Anterior cingulate cortex (tissue), 58 donors: ENCODE data around the gene RAPH1.

Source experiments
- DNase-seq, 58 donors: peaks; one replicate each; lab custom pipeline; 2025; lab: John Stamatoyannopoulos, UW

RAPH1 gene

GRCh38 chr2:203500297-203500696, 34.8 kb downstream of the RAPH1 start:
- DNase-seq: no peak

- no peak for DNase-seq
These were observed 36.9 kb downstream of the RAPH1 start for GRCh38 chr2:203498161-203498560.

DNA sequence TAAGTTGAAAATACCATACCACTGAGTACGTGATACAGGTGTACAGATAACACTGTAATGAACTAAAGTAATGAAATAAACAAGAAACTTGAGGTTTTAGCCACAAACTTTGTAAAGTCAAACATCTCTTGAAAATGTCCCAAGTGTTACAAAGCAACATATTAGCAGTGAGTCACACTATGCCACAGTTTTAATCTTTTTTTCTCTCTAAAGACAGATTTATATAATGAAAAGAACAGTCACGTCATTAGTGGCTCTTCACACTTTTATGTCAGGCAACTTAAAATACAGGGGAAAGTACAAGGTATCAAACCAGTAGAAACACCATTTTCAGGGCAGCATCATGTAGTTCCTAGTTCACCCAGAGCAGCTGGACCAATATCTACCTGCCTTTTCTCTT, 42.1 kb downstream of the RAPH1 start:
- DNase-seq: no peak

GRCh38 chr2:203490391-203490790, 44.7 kb downstream of the RAPH1 start:
- no peak for DNase-seq

DNA sequence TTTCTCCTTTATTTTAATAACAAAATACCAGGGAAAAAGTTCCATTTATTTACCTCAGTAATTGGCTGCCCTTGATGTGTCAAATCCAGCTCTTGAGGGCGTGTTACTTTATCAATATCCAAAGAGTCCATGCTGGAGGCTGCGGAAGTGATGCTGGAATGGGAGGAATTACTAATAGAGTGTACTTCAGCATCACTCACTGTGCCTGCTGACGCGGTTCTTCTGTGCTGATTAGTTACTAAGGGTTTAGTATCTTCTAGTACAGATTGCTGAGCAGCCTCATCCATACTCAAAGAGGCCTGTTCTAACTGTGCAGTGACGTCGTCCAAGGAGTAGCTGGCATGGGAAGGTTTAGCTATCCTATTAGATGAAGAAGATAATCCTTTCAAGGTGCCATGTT, 45.6 kb downstream of the RAPH1 start:
- no peak for DNase-seq

DNA sequence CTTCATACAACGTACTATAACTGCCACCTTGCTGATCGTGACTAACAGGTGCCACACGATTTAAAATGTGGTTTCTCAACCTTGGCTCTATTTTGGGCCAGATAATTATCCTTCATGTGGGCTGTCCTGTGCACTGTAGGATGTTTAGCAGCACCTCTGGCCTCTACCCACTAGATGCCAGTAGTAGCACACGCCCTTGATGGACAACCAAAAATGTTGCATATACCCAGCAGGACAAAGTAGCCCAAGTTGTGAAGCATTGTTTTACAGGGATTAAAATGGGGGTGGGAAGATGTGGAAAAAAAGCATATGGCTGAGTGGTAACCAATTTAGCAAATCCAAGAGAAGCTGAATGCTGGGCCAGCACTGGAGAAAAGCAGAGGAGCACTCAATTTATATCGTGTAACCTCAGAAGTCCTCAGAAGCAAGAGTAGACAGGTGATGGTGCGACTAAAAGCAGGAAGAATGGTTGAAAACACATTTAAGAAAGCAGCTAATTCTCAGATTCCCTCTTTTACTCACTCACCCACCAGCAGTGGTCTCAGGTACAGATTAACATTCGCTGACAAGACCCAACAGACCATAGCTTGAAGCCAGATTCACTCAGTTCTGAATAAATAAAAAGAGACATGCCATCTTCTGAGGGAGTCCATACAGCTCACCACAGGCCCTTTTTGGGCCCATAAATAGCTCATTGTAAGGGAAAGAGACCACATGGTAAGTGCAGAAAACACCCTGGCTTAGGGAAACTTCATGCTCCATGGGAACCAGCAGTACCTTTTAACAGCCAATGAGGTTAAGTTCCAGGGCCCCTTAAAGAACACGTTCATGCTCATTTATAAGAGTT, 50.6 kb downstream of the RAPH1 start:
- peak in 19 of 58 donors; percentile 0 to 33 (median 3) for DNase-seq

GRCh38 chr2:203480623-203481022, 54.5 kb downstream of the RAPH1 start:
- DNase-seq: no peak

DNA sequence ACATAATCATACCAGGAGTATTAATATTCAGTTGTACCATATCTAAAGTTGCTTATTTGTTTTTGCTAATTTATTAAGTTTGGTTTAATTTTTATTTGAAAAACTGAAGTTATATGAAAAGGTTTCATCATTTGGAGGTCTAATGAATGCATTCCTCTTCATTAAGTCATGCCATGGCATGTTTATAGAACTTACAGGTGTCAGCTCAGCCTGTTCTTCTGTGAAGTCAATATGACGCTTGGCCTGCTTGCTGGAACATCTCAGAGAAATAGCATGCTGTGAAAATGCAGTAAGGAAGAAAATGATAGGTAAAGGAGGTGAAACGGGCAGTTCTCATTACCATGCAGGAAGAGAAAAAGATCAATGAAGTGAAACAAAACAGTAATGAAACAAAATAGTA, 58.2 kb downstream of the RAPH1 start:
- no peak for DNase-seq

DNA sequence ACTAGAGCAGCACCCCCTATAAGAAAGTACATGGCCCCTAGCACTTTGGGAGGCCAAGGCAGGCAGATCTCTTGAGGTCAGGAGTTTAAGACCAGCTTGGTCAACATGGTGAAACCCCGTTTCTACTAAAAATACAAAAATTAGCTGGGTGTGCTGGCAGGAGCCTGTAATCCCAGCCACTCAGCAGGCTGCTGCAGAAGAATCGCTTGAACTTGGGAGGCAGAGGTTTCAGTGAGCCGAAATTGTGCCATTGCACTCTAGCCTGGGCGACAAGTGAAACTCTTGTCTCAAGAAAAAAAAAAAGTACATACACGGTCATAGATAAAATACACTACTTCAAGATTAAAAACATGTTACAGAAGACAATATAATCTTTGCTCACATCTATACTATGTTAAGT, 63.8 kb downstream of the RAPH1 start:
- no peak for DNase-seq

GRCh38 chr2:203470371-203470770, 64.7 kb downstream of the RAPH1 start:
- DNase-seq: no peak

DNA sequence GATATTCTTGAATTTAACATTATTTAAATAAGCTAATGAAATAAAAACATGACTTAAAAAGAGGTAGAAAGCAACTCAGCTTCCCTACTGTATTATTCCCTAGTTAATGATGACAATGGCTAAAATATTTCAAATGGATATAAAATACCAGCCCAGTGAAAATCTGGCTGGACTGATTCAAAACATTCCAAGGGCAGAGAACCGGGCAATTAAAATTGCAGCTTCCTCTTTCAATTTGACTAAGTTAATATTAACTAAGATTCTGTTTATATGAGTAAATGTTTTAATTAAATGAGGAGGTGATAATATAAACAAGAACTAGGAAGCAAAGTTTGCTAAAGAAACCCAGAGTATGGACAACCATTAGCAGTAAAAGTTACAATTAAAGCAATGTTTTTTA, 65.6 kb downstream of the RAPH1 start:
- no peak for DNase-seq

DNA sequence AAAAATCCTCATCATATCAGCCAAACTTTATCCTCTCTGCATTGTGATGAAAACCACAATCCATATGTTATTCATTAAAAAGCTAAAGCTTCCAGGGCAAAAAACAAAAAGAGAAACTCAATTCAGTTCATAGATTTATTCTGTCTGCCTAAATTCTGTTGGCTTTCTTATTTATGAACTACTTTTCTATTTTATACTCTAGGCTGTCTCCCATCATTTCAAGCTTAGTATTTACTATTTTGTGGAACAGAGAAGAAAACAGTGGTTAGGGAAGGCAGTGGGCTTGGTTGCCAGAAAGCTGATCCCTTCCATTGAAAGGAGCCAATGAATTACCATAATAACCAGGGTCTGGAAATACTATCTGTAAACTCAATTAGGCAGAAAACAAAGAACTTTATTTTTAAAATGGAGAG, 71.8 kb downstream of the RAPH1 start:
- DNase-seq: no peak

- DNase-seq: no peak
These were observed 72.8 kb downstream of the RAPH1 start for GRCh38 chr2:203462308-203462707.

DNA sequence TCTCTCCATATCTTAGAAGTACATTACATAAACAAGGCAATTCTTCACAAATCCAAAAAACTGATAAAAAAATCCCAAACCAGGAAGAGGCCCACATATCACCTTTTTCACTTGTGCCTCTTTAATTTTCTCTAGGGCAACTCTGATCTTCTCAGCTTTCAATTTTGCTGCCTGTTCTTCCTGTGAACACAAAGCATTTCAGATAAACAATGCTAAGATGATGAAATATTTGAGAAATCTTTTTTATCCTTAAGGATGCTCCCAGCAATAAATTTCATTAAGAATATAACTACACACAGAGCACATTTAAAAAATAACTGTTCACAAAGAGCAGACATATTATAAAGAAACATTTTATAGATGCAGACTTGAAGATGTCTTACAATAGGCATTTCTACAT, 73.4 kb downstream of the RAPH1 start:
- no peak for DNase-seq

DNA sequence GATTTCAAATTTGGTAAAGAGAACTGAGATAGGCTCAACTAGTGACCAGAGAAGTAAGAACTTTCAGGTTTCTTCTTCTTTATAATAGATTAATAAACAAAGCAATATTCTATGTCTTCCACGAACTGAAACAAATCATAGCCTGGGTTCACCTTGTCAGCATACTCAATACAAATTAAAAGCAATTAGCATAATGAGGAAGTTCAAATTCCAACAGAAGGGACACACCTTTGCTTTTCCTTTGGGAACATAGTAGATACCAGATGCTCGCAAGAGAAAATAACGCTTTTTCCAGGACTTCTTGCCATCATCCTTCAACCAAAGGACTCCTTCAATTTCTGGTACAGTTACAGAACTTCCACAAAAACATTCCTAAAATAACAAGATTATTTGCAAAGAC, 79.9 kb downstream of the RAPH1 start:
- no peak for DNase-seq

- peak in 4 of 58 donors; percentile 3 to 38 (median 21) for DNase-seq
These were observed 81.1 kb downstream of the RAPH1 start for GRCh38 chr2:203453858-203454451.

- DNase-seq: no peak
These were observed 83.4 kb downstream of the RAPH1 start for GRCh38 chr2:203451689-203452088.

DNA sequence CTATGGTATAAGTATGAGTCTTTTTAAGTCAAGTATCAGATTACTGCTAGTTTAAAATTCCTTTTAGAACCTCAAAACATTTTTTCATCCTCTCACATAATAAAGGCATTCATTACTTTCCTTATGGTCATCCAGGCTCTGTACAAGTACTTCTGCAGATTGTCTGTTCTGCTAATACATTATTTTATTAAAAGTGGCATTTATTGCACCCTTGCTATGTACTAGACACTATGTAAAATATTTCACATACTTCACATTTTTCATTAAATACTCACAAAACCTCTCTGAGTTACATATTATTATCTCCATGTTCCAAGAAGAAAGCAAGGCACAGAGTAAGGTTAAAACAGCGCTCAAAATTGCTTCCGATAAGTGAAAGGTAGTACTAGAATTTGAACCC, 84.1 kb downstream of the RAPH1 start:
- no peak for DNase-seq

DNA sequence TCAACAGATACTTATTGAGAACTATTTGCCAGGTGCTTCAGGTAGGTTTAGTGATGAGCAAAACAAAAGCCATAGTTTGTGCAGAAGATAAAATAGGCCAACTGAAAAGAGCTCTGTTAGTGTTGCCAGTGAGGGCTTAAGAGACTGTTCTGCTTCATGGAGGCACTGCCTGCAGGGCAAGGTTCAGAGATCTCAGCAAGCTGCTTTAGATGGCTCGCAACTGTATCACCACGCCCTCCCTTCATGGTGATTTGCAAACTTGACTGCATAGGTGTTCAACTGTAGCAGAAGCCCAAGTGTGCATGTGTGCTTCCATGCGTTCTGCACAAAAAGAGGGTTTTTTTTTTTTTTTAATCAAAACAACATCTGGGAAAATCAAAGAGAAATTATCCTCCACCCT, 84.5 kb downstream of the RAPH1 start:
- no peak for DNase-seq

DNA sequence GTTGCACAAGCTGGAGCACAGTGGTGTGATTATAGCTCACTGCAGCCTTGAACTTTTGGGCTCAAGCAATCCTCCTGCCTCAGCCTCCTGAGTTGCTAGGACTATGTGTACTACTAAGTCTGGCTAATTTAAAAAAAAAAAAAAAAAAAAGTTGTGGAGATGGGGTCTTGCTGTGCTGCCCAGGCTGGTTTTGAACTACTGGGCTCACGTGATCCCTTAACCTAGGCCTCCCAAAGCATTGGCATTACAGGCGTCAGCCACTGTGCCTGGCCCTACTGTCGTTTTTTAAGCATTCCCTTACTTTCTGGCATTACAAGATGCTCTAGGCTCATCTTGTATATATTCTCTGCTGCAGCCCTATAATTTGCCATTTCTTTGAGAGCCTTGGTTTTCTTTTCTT, 88.3 kb downstream of the RAPH1 start:
- DNase-seq: no peak

DNA sequence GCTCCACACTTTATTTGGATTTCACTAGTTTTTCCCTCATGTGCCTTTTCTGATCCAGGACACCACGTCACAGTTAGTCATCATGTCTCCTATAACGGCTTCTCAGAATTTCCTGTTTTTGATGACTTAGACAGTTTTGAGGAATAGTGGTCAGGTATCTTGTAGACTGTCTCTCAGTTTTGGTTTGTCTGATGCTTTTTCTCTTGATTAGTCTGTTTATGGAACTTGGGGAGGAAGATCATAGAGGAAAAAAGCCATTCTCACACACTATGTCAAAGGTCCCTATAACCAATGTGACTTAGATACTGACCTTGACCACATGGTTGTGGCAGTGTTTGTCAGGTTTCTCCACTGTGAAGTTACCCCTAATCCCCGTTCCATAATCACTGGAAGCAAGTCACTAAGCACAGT, 89.0 kb downstream of the RAPH1 start:
- DNase-seq: no peak

GRCh38 chr2:203444738-203445137, 90.4 kb downstream of the RAPH1 start:
- no peak for DNase-seq
